Right cardiac atrium (tissue), 5 donors: ENCODE measurements around the gene GTF2H2. TPM values are rescaled to one million over a fixed set of nuclear protein-coding genes. Genes with fewer than 3 reads are reported as not detected.
"Not testable (repeated sequence)": the region's sequence is repeated elsewhere in the genome, so short reads cannot be mapped to it uniquely, and the experiment has no call there.

ENCODE experiments used
- ATAC-seq, 2 donors: fragments of 200-7000 bp; cut with Tn5 transposase; one replicate each; pipeline versions ENCODE4 v1.8.0 to v1.9.1; 2020; ENCODE audit warnings: moderate library complexity in 2 of 2, mild to moderate bottlenecking in 1 of 2
- DNase-seq, 3 donors: peaks; one replicate each; pipeline ENCODE4 v3.0.0-alpha.2; 2020
- H3K27ac ChIP-seq: one replicate; pipeline ENCODE4 v1.5.1; 2013; ENCODE audit warnings: mild to moderate bottlenecking, low read length, control low read depth, moderate library complexity
- H3K27me3 ChIP-seq: one replicate; pipeline ENCODE4 v1.6.1; 2013; ENCODE audit not compliant: control insufficient read depth, insufficient read depth
- H3K4me1 ChIP-seq: one replicate; pipeline ENCODE4 v1.6.1; 2013; ENCODE audit warnings: low read length; ENCODE audit not compliant: control insufficient read depth, insufficient read depth
- H3K4me3 ChIP-seq: one replicate; pipeline ENCODE4 v1.5.1; 2013; ENCODE audit warnings: low read length, control low read depth
- H3K9me3 ChIP-seq: one replicate; pipeline ENCODE4 v1.6.1; 2013; ENCODE audit warnings: low read length; ENCODE audit not compliant: control insufficient read depth
- WGBS: extraction: QIAGEN DNeasy Blood & Tissue Kit; methylation state at CpG from one replicate; pipeline ENCODE4 v1.1.7; 2013; 5-methylcytosine and 5-hydroxymethylcytosine counted together
- intact Hi-C, 4 donors: fragments of 100-400 bp; cut with DNase I; formaldehyde crosslinking; loops; one replicate each; pipeline versions ENCODE4 v1.11.0 to v1.14.0; 2022 to 2023
- polyA plus RNA-seq: library from polyadenylated mRNA; stranded (reverse); fragments of 200-250 nt; gene quantifications from one replicate; pipeline ENCODE4 v1.2.3, GENCODE V29; 2013
- total RNA-seq, 4 donors: library from RNA; stranded (reverse); fragmentation: NEBNext Ultra II Directional; extraction: Animal tissue kit (Norgen Biotek cat#: 25700); gene quantifications; one replicate each; pipeline ENCODE4 v1.2.1, GENCODE V29; 2021
- donor health status: healthy with polysubstance abuse.
- donor health status: DM: no; HTN: yes; CAD: no.
- donor health status: DM: no; HTN: no; CAD: no.
- donor health status: DM: no; HTN: yes; CAD: no; lungs with severe emphysema.
- donor health status: DM: yes; HTN: yes; CAD: no.

Gene GTF2H2
- total and polyA plus RNA-seq, 5 donors, result 5.2 to 16.0 (median 8.2) TPM

DNA sequence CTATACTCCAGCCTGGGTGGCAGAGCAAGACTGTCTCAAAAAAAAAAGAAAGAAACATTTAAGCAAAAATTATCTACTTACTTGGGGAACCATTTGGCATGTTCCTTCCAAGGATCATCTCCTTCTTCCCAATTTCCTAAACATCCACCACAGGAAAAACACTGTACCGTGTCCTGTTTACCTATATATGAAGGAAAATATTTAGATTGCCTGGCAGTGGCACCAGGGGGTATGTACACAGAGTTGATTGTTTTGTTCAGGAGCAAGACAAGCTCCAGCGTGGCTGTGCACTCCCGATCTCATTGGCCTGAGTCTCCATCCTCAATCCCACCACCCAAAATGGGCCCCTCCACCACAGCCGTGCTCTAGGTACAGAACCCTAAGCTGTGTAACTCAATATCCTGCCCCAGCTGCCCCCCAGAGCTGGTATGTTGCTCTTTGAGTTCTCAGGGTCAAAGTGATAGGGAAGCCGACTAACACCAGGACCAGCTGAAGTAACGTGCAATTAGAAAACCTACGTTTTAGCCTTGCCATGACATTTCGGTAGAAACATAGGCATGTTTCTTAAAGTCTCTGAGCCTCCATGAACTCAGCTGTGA is 56.2 kb downstream of the GTF2H2 start:
- Histone ChIP-seq H3K27ac (no peak overlapping the region), H3K27me3 (no peaks in the 10 kb centered on the region), H3K4me3 (no peak overlapping the region), H3K9me3 (no peaks in the 10 kb centered on the region), H3K4me1 (no peaks in the 10 kb centered on the region)
- intact Hi-C loops, result no loop called here
- 81% methylated on average over 8 of the region's 8 CpGs for WGBS
- ATAC-seq (no peak), DNase-seq (no peak)

DNA sequence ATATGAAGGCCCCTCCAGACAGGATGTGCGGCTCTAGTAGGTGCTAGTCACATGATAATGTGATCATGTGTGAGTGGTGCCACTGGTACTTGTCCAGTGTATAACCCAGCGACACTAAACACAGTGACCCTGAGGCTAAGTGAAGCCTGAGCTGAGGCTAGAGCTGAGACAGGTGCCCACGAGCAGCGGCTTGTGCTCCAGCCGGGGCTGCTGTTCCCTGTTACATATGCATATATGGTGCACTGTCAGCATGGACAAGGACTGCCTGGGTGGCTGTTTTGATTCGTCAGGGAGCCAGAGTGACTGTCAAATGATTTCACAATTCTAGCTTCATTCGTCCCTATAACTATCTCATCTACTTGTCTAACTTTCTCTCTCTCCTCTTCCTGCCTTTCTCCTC is 60.5 kb downstream of the GTF2H2 start:
- H3K27me3 ChIP-seq, H3K27ac ChIP-seq, H3K4me3 ChIP-seq, H3K4me1 ChIP-seq, ATAC-seq, intact Hi-C loops, H3K9me3 ChIP-seq, DNase-seq: not testable (repeated sequence)
- WGBS, result 41% methylated on average over 2 of the region's 7 CpGs

Other genes starting within 250 kb of the GTF2H2 start
- gene SERF1A, start 167.0 kb downstream of the GTF2H2 start, total RNA-seq, result 1 to 10 TPM in 3 of 4 donors, under 1 TPM in 1; 0.39 to 5.9 (median 3.2) TPM
- 3.0 TPM for gene SERF1A, start 167.0 kb downstream of the GTF2H2 start, polyA plus RNA-seq
- 10 to 100 TPM in 3 of 4 donors, 1 to 10 TPM in 1; 9.5 to 16.2 (median 13.5) TPM for gene SMN1, start 142.6 kb downstream of the GTF2H2 start, total RNA-seq
- 19.0 TPM for gene SMN1, start 142.6 kb downstream of the GTF2H2 start, polyA plus RNA-seq
- gene NAIP, start 42.3 kb downstream of the GTF2H2 start, total RNA-seq, result 10 to 100 TPM in 1 of 4 donors, 1 to 10 TPM in 3; 7.9 to 10.4 (median 9.1) TPM
- 2.2 TPM for gene NAIP, start 42.3 kb downstream of the GTF2H2 start, polyA plus RNA-seq